NCI-H345 (cell line): Measurements from ENCODE around the gene LMF1.

Experiments
- DNase-seq: peaks from one replicate; lab custom pipeline; 2025; lab: John Stamatoyannopoulos, UW

The LMF1 gene

DNA sequence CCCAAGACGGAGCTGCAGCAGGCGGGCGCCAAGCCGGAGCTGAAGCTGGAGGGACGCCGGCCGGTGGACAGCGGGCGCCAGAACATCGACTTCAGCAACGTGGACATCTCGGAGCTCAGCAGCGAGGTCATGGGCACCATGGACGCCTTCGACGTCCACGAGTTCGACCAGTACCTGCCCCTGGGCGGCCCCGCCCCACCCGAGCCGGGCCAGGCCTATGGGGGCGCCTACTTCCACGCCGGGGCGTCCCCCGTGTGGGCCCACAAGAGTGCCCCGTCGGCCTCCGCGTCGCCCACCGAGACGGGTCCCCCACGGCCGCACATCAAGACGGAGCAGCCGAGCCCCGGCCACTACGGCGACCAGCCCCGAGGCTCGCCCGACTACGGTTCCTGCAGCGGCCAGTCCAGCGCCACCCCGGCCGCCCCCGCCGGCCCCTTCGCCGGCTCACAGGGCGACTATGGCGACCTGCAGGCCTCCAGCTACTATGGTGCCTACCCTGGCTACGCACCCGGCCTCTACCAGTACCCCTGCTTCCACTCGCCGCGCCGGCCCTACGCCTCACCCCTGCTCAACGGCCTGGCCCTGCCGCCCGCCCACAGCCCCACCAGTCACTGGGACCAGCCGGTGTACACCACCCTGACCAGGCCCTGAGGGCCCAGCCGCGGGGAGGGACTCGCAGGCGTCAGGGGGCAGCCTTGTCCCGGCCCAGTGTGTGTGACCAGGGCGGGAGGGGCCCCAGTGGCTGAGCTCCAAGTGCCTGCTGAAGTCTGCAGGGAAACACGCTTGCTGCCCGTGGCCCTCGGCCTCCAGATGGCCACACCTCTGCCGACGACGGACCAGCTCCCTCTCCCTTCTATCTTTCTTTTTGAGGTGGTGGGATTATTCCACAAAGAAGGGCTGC is 14.2 kb upstream of the LMF1 start:
- no peak for DNase-seq

DNA sequence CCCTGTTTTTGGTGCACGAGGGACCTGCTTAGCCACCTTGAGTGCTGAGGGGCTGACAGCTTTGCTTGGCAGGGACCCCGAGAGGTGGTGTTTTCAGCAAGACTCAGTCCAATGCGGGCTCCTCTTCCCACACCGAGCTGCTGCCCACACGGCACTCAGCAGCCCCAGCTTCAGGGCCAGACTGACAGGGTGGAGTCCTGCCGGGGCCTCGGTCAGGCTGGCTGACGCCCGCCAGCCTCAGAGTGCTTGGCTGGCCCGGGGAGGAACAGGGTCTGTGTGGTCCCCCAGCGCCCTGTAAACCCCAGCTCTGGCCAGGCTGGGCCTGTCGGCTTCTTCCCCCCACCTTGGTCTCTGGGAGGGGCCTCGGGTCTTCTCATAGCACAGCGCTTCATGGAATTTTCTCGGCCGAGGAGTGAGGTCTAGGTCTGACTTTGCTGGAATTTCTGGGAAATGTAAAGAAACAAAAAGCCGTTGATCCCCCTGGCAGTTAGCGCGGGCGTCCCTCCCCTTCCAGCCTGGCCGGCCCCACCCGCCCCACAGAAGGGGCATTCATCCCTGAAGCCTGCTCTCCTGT is 13.4 kb upstream of the LMF1 start:
- DNase-seq: no peak

DNA sequence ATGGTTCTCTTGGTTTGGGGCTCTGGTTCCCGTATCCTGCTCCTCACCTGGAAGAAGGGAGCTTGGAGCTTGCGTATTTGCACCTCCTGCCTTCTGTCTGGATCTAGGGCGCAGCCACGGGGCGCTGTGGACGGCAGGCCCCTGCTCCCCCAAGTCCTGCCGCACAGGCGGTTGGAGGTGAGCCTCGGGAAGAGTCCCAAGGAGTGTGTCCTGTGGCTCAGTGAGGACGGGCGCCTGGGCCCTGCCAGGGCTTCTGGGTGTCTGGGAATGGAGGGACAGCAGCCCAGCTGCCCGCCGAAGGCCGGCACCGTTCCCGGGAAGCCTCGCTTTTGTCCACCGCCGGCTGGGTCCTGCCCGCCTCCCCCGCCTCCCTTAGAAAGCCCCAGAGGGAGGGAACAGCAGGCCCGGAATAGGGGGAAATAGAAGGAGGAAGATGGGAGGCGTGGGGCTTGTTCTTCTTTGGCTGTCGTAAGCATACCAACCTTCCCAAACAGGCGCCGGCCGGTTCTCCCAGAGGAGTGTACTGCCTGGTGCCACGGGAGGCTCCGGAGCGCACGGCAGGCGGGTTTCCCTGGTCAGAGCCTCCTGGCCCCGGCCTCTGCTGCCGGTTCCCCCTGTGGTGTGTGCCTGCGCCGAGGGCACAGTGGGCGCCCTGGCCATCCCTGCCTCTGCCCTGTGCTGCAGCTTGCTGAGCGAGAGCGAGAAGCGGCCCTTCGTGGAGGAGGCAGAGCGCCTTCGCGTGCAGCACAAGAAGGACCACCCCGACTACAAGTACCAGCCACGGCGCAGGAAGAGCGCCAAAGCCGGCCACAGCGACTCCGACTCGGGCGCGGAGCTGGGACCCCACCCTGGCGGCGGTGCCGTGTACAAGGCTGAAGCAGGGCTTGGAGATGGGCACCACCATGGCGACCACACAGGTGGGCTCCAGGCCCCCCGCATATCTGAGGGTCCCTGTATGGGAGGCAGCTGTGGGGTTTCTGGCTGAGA is 12.6 kb upstream of the LMF1 start:
- no peak for DNase-seq

DNA sequence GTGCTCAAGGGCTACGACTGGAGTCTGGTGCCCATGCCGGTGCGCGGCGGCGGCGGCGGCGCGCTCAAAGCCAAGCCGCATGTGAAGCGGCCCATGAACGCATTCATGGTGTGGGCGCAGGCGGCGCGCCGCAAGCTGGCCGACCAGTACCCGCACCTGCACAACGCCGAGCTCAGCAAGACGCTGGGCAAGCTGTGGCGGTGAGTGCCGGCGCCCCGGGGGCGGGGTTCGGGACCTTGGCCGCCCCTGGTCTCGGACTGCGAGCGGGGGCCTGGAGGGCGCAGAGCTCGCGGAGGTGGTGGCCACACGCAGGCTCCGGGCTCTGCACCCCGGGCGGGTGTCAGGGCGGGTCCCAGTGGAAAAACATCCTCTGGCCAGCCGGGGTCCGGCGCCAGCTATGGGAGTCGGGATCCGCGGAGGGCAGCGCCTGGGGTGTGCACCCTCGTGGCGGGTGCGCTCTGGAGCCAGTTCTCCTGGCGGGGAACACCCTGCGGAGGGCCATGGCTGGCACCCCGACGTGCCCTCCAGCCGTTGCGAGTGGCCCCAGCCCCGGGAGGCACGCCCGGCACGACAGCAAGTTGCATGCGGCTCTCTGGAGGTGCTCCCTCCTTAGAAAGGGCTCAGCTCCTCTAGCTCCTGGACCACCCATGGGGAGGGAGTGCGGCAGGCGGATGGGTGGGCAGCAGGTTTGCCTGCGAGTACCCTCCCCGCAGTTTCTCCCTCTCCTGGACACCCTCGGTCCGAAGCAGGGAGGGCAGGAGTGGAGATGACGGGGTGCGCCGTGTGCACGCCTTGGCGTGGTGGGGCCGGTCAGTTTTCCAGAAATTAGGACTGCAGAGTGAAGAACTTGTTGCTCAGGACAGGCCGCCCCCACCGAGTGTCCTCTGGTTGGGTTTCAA is 11.6 kb upstream of the LMF1 start:
- no peak for DNase-seq

DNA sequence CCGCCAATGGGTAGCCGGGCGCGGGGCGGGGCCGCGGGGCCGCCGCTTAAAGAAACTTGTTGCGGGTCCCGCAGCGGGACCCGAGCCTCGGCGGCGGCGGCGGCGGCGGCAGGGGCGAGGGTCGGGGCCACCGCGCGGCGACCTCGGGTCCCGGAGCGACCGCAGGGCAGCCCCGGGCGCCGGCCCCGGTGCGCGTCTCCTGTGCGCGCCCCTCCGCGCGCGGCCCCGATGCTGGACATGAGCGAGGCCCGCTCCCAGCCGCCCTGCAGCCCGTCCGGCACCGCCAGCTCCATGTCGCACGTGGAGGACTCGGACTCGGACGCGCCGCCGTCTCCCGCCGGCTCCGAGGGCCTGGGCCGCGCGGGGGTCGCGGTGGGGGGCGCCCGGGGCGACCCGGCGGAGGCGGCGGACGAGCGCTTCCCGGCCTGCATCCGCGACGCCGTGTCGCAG is 10.9 kb upstream of the LMF1 start, which contains the start of gene SOX8:
Gene SOX8 (plus strand): TSS at position 76 of the 450 bp plus-strand sequence. CDS start 153 bp downstream, at position 229.
- no peak for DNase-seq

DNA sequence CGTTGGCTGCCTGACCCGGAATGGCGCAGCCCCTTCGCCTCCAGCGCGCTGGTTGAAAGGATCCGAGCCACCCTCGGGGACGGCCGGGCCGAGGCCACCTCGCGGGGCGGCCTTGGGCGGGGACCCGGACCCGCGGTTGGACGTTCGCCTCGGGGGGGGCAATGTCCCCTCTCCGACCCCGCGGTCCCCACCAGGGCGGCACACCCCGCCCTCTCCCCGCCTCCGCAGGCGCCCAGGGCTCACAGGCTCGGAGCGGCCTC is 9.7 kb upstream of the LMF1 start:
- no peak for DNase-seq

DNA sequence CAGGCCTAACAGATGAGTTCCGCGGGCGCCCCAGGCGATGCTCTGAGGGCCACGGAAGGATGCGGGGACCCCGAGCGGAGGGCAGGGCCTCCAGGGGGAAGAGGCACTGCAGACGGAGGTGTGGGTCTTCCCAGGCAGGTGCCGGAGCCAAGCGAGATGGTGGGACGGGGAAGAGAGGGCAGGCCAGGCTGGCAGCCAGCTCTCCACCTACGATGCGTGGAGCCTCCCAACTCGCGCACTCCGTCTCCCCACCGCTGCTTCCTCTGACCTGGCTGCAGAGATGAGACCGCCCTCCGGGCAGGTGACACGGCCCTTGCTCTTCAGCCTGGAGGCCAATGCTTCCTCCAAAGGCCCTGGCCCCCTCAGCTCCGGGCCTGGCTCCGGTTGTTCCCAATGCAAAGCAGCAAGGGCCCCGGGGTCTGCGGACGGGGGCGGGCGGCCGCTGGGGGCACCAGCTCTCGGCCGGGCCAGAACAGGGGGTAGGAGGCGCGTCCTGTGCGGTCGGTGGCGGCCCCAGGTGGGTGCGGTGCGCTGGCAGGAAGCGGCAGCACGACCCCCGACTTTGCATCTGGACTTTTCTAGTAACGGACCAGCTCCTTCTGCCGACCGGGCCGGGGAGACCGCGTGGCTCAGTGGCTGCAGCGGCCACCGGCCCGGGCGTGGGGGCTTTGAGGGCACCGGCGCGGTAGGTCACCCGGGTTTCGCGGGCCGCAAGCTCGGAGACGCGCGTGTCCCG is 9.2 kb upstream of the LMF1 start:
- no peak for DNase-seq

DNA sequence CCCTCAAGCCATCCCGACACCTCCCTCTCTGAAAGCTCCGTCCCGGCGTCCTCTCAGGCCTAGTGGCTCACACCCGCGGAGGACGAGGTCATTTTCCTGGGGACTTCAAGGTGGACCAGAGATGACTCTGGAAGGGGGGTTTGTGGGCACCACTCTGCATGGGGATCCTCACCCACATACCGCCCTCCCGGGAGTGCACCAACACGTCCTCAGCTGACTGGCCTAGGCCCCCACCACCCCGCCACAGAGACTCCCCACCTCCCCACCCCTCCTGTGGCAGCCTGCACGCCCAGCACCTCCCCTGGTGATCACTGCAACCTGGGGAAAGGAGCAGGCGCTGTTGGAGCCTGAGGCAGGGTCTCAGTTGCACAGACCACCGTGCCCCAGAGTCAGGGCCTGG is 8.4 kb upstream of the LMF1 start:
- DNase-seq: no peak

DNA sequence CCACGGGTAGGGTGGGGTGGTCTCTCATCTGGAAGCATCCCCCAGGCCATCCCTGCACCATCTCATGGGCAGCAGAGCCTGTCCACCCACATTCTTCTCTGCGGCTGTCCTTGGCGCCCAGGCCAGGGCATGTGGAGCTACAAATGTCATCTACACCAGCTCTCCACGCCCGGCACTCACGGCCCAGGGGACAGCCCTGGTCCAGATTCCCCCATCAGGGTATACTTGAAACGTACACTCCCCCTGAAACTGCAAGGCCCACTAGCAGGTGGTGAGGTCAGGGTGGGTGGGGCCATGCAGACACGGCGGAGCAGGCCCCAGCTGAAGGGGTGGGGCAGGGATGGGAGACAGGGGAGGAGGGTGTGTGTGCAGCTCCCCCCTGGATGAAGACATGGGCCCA is 7.6 kb upstream of the LMF1 start:
- DNase-seq: no peak

DNA sequence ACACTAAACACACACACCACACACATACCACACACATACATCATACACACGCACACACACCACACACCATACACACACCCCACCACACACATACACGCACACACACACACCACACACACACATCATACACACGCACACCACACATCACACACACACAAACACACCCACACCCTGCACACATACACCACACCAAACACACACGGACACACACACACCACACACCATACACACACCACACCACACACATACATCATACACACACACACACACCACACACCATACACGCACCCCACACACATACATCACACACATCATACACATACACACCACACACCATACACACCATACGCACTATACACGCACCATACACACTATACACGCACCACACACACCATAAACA is 7.1 kb upstream of the LMF1 start:
- DNase-seq: no peak

DNA sequence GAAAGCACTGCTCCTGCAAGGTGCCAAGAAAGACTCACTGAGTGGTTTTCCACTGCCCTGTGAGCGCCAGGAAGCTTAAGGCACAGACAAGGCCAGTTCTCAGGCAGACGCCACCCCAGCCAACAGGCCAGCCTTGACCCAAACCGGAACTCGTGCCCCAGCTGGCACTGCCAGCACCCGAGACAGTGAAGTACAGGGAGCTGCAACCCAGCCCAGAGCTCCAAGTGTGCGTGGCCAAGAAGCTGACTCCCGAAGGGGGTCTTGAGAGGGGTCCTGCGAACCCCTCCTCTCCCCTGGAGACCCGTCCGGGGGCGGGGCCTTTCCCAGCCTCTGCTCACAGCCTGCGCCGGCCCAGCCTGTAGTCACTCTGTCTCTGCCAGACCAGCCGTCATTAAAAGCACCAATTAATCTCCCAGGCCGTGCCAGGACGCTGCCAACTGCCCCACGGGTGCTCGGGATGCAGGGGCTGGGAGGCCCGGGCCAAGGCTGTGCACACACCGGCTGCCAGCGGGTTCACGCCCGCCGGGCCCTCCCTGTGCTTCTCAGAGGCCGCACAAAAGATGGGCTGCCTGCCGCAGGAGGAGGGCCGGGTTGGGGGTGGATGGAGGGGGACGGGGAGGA is 6.4 kb upstream of the LMF1 start:
- no peak for DNase-seq

DNA sequence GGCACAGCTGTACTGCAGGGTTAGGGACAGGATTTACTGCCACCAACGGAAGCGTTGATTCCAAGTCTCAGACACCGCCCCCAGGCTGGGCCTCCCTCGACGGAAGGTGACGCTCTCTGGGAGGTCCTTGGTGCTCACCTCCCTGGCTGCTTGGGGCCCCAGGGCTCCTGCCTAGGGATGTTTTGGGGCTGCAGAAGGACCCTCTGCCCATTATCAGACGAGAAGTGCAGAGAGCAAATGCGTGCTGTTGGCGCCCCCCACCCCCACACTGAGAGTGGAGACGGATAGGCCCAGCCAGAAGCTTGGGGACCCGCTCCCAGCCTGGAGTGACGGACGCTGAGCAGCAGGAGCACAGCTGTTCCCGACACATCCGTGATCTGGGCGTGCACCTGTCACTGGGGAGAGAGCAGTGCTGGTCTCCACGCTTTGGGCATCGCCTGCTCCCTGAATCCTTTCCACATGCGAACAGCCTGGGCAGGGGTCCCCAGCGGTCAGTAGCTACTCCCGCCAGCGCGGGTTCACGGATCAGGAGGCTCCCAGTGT is 5.7 kb upstream of the LMF1 start:
- no peak for DNase-seq

DNA sequence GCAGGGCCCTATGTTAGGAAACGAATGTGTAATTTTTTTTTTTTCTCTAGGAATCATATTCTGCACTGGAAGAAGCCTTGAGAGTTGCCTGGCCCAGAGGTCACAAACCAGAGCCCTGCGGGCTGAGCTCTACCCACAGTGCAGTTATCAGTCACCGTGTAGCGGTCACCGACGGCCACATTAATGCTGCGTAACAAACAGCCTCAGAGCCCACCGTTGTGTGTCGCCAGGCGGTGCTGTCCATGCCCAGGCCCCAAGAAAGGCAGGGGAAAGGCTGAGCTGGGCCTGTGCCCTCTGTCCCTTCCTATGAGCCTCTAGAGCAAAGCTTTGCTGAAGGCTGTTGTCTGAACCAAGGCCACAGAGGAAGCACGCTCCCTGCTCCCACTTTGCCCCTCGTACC is 4.5 kb upstream of the LMF1 start:
- no peak for DNase-seq

DNA sequence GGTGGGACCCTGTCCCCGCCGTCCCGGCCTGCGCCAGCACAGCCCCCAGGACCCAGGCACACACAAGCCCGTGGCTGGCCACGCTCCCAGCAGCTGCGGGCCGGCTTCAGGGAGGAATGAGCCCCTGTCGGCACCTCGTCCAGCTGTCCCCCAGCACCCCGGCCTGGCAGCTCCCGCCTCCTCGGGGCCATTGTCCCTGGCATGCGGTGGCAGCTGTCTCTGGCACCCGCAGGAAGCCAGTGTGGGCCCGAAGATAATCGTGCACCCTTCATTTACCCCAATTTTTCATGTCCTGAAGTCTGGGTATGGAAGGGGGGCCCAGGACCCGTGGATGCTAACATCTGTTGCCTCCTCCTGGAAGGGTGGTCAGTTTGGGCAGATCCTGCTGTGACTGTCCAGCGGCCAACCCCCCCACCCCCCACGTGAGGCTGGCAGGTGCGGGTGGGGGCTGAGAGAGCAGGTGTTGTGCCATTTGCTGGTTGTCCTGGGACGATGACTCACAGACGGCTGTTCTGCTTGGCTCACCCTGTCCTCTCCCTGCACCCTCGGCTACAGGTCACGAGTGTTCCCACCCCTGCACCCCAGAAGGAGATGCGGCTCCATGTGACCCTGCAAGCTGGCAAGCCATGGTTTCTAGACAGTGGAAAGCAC is 4.0 kb upstream of the LMF1 start:
- no peak for DNase-seq

DNA sequence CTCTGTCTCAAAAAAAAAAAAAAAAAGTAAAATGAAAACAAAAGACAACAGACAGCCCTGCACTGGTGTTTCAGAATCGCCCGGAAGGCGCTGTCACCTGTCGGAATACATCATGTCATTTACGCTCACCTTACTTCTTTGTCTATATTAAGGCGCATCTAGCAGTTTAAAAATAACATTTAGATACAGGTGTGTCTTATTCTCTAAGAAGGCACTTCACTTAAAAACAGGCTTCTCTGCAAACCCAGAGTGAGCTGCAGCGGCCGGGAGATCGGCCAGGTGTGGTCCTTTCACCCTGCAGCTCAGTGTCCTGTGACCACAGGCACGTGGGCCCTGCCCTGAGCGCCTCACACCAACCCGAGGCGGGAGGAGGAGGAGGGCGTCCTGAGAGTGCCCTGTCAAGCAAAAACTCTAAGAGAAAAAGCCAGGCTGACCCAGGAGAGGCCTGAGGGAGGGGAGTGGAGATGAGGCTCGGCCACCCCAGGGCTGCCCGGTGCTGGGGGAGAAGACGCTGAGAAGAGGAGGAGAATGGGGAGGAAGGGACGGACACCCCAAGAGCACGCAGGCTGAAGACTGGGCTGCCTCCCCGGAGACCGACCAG is 3.3 kb upstream of the LMF1 start:
- no peak for DNase-seq

DNA sequence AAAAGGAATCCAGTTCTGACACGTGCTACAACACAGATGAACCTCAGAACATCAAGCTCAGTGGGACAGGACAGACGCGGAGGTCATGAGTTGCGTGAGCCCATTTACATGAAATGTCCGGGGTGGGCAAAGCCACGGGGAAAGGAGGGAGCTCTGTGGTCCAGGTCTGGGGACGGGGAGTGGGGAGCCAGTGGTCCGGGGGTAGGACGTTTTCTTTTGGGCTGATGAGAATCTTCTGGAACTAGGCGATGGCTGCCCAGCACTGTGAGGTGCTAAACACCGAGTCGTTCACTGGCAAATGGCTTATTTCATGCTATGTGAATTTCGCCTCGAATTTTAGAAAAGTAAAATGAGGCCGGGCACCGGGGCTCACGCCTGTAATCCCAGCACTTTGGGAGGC is 2.6 kb upstream of the LMF1 start:
- DNase-seq: no peak

DNA sequence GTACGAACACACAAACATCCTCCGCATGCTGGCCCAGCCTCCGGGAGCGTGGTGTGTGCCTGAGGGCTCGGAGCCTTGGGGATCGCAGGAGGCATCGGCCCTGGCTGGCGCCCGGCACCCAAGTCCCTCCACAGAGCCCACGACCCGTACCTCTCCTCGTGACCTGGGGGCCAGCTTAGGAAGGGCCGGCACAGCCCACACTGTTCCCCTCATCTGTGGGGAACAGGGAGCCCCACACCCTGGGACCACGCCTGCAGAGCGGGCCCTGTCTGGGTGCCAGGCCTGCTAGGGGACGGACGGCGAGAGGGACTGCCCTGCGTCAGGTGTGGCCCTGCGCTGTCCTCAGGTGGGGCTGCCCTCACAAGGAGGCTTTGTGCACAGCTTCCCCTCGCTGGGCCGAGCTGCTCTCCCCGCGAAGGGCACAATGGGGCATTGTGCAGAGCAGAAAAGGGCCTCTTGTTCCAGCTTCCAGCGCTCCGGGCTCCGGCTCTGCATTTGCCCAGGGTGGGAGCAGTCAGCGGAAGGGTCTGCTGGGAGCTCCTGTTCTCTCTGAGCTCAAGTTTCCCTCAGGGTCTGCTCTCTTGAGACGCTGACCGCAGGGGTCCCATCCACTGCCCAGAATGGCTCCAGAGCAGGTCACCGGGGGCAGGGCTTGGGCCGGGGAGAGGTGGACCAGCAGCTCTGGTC is 1.7 kb upstream of the LMF1 start:
- DNase-seq: no peak

DNA sequence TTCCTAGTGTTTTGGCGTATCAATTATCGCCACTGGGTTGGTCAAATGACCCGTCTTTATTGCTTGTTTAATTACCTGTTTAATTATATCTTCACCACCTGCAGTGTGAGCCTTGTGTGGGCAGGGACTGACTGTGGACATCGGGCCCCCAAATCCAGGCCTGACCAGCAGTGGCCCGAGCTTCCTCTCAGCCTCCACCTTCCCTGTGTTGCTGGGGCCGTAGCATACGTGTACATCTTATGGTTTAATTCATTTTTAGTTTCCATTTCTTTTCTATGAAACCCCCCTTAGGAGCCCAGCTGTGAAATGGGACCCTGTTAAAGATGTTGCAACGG is 1.2 kb upstream of the LMF1 start:
- no peak for DNase-seq

DNA sequence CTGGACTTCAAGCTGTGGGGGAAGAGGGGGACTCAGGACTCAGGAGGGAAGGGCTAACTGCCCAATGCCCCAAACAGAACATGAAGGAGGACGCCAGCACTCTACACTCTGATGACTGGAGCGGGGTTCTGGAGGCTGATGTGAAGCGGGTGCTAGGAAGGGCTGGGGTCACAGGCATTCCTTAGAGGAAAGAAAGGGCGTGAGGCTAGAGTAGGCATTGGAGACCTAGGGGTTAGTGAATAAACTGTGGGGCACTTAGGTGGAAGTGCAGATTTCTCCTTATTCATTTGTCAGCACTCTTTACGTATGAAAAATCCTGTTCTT is 760 bp upstream of the LMF1 start:
- no peak for DNase-seq
